ENCODE measurements around the gene HCFC1R1. TPM values are rescaled to one million over a fixed set of nuclear protein-coding genes. Genes with fewer than 3 reads are reported as not detected.

The HCFC1R1 gene
- total RNA-seq, 1 experiment from 2014 or later: 61.3 TPM

DNA sequence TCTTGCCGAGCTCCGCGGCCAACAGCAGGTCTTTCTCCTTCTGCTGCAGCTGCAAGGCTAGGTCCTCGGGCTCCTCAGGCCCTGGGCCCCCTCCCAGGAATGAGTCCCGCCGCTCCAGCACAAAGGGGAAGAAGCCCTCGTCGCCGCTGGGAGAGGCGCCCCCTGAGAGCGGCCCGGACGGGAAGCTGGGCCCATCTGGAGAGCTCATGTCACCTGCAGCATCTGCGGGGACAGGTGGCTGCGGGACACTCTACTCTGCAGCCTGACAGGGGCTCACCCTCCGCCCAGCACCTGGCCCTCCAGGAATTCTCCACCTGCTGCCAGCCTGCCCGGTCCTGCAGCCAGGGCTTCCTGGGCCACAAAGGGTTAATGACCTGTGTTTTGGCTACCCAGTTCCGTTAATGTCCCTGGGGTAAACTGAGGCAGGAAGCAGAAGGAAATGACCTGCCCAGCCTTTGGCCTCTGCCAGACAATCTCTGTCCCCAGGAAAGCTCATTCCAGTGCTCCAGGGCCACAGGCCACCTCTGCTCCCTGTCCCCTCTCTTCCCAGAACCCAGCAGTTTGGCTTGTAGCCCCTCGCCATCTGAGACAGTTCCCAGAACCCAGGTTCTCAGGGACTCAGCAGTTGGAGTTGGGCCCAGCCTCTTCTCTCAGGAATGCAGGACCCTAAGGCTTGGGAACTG is 11.7 kb upstream of the HCFC1R1 start:
- WGBS (ENCODE audit: extremely low coverage, insufficient read length, low lambda C conversion rate): no CpG with 5 or more reads among the region's 19 CpGs
- no peak overlapping the region for H2BK5ac ChIP-seq (ENCODE audit: insufficient read length, low read length)
- H3K56ac ChIP-seq (ENCODE audit: insufficient read length, low read depth, low read length): no peak overlapping the region
- H3K14ac ChIP-seq (ENCODE audit: insufficient read depth, low read length): no peak overlapping the region
- no peak overlapping the region for H3K27ac ChIP-seq (ENCODE audit: insufficient read length, low read depth, low read length)
- no peak overlapping the region for H2AK5ac ChIP-seq (ENCODE audit: insufficient read length, low read length)
- H3K4ac ChIP-seq (ENCODE audit: low read depth, low read length): no peak overlapping the region
- H4K20me1 ChIP-seq (ENCODE audit: control insufficient read depth, insufficient read depth, insufficient read length): peaks cover 3% of the 10 kb centered on the region
- H2BK120ac ChIP-seq (ENCODE audit: low read depth, low read length, poor library complexity, severe bottlenecking): no peak overlapping the region
- no peak for DNase-seq
- H3K23me2 ChIP-seq (ENCODE audit: insufficient read length, low read depth, low read length, poor library complexity, severe bottlenecking): peaks cover 7% of the 10 kb centered on the region
- peaks cover 3 to 5% (median 3%) of the 10 kb centered on the region in 3 experiments; a peak in 4 of 7 replicates for H3K36me3 Mint-ChIP-seq (ENCODE audit: insufficient read depth in 1 of 3, low read depth in 3 of 3)
- no peaks in the 10 kb centered on the region; the same call in 1 of the 2 replicates for H3K4me1 ChIP-seq (ENCODE audit: insufficient read depth, low read length)
- H3K4me1 Mint-ChIP-seq: peaks cover 30 to 35% of the 10 kb centered on the region in 2 experiments
- no peak overlapping the region for H4K5ac ChIP-seq (ENCODE audit: insufficient read length, low read depth, low read length)
- H3K27me3 Mint-ChIP-seq (ENCODE audit: low read depth): peaks cover 44% of the 10 kb centered on the region
- H3K9me3 ChIP-seq (ENCODE audit: control insufficient read depth, low read depth, low read length): no peaks in the 10 kb centered on the region
- H4K8ac ChIP-seq (replicated peaks; ENCODE audit: insufficient read length, low read depth, low read length): no peak overlapping the region
- H3K27ac Mint-ChIP-seq: peak overlapping the region in 1 of 3 experiments; percentile 15; a peak in 2 of 7 replicates
- no peaks in the 10 kb centered on the region for H3K79me1 ChIP-seq (ENCODE audit: insufficient read depth, low read depth, low read length, poor library complexity, severe bottlenecking)
- no peak overlapping the region for H2BK15ac ChIP-seq (ENCODE audit: low read depth, low read length)
- no peak overlapping the region for H2BK20ac ChIP-seq (ENCODE audit: low read depth, low read length, poor library complexity, severe bottlenecking)
- H4K91ac ChIP-seq (ENCODE audit: insufficient read length, low read depth, low read length): no peak overlapping the region
- H3K9me3 Mint-ChIP-seq: no peaks in the 10 kb centered on the region
- no peak overlapping the region for H2AFZ ChIP-seq (ENCODE audit: low read length)
- no peak overlapping the region for H3K18ac ChIP-seq (ENCODE audit: insufficient read length, low read depth, low read length)
- no peak overlapping the region for H3K9ac ChIP-seq (ENCODE audit: extremely low read depth, insufficient read length, low read length)
- no peaks in the 10 kb centered on the region for H3K27me3 ChIP-seq (ENCODE audit: insufficient read depth, low read length)
- TF ChIP-seq, protein P1, sequence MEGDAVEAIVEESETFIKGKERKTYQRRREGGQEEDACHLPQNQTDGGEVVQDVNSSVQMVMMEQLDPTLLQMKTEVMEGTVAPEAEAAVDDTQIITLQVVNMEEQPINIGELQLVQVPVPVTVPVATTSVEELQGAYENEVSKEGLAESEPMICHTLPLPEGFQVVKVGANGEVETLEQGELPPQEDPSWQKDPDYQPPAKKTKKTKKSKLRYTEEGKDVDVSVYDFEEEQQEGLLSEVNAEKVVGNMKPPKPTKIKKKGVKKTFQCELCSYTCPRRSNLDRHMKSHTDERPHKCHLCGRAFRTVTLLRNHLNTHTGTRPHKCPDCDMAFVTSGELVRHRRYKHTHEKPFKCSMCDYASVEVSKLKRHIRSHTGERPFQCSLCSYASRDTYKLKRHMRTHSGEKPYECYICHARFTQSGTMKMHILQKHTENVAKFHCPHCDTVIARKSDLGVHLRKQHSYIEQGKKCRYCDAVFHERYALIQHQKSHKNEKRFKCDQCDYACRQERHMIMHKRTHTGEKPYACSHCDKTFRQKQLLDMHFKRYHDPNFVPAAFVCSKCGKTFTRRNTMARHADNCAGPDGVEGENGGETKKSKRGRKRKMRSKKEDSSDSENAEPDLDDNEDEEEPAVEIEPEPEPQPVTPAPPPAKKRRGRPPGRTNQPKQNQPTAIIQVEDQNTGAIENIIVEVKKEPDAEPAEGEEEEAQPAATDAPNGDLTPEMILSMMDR (conservative IDR thresholded peaks at IDR 0.05): no peak
- H3T11ph ChIP-seq (ENCODE audit: low read length): no peak overlapping the region
- peak overlapping the region; percentile 66 to 79 for H3K4me3 Mint-ChIP-seq
- no peak overlapping the region for H3K23ac ChIP-seq (ENCODE audit: insufficient read length, low read depth, low read length)
- no peaks in the 10 kb centered on the region for H3K79me2 ChIP-seq (ENCODE audit: insufficient read depth, low read length)
- H2BK12ac ChIP-seq (ENCODE audit: insufficient read length, low read depth, low read length): no peak overlapping the region
- H3K4me2 ChIP-seq (ENCODE audit: insufficient read depth, insufficient read length, low read length): peak overlapping the region; percentile 78

Measured in H9 (cell line).